Endodermal cell (in vitro differentiated cells): ENCODE results near the gene OGFR. TPM values are rescaled to one million over a fixed set of nuclear protein-coding genes. Genes with fewer than 3 reads are reported as not detected.

Experiments used
- DNase-seq: peaks from one replicate; pipeline ENCODE4 v3.0.0-alpha.2; 2017
- H3K27ac ChIP-seq: 2 replicates; pipeline ENCODE4 v1.5.1; 2013; ENCODE audit warnings: mild to moderate bottlenecking, low read depth, low read length, moderate library complexity
- H3K27me3 ChIP-seq: 2 replicates; pipeline ENCODE4 v1.6.1; 2013; ENCODE audit warnings: mild to moderate bottlenecking, low read length, moderate library complexity; ENCODE audit not compliant: insufficient read depth, control insufficient read depth, poor library complexity, severe bottlenecking
- H3K36me3 ChIP-seq: 2 replicates; pipeline ENCODE4 v1.7.0; 2013; ENCODE audit warnings: mild to moderate bottlenecking, low read length, moderate library complexity; ENCODE audit not compliant: control insufficient read depth, insufficient read depth
- H3K4me1 ChIP-seq: one replicate; pipeline ENCODE4 v1.7.0; 2013; ENCODE audit warnings: low read length; ENCODE audit not compliant: control insufficient read depth, insufficient read depth
- H3K4me3 ChIP-seq: 2 replicates; pipeline ENCODE4 v1.5.1; 2013; ENCODE audit warnings: mild to moderate bottlenecking, low read length, moderate library complexity
- H3K9ac ChIP-seq: 2 replicates; pipeline ENCODE4 v1.6.1; 2013; ENCODE audit warnings: mild to moderate bottlenecking, low read length, moderate library complexity; ENCODE audit not compliant: poor library complexity, severe bottlenecking; ENCODE audit errors: extremely low read depth
- H3K9me3 ChIP-seq: 2 replicates; pipeline ENCODE4 v1.6.1; 2013; ENCODE audit warnings: mild to moderate bottlenecking, low read length, moderate library complexity; ENCODE audit not compliant: control insufficient read depth
- H3K27ac Mint-ChIP-seq: 2 replicates; pipeline ENCODE4 v1.8.0; 2020; ENCODE audit warnings: mixed read lengths
- H3K27me3 Mint-ChIP-seq: 2 replicates; pipeline ENCODE4 v1.8.0; 2021; ENCODE audit warnings: mild to moderate bottlenecking, mixed read lengths; ENCODE audit not compliant: insufficient read depth
- H3K36me3 Mint-ChIP-seq: 2 replicates; pipeline ENCODE4 v1.8.0; 2020; ENCODE audit warnings: low read depth, mixed read lengths
- H3K4me1 Mint-ChIP-seq: 2 replicates; pipeline ENCODE4 v1.8.0; 2020; ENCODE audit warnings: mixed read lengths
- H3K4me3 Mint-ChIP-seq: 2 replicates; pipeline ENCODE4 v1.8.0; 2020; ENCODE audit warnings: mild to moderate bottlenecking, moderate library complexity, mixed read lengths
- H3K9me3 Mint-ChIP-seq: 2 replicates; pipeline ENCODE4 v1.8.0; 2020; ENCODE audit warnings: mild to moderate bottlenecking, mixed read lengths
- whole genome bisulfite sequencing, 2 experiments: methylation state at CpG; one replicate each; pipeline versions ENCODE4 v1.1.5 to v1.1.7; 2013; ENCODE audit warnings: missing lambda C conversion rate in 2 of 2, mixed read lengths in 1 of 2; ENCODE audit not compliant: insufficient coverage in 1 of 2, insufficient read length in 1 of 2; 5-methylcytosine and 5-hydroxymethylcytosine counted together
- total RNA-seq, 2 donors: library from RNA; stranded (reverse); fragmentation: NEBNext Ultra II Directional in 1 of 2; extraction: Animal tissue kit (Norgen Biotek cat#: 25700) in 1 of 2; gene quantifications; 2 replicates in 1 of 2; 3 replicates in 1 of 2; pipeline ENCODE4 v1.2.1, GENCODE V29; 2021
- TF ChIP-seq, protein P1 (sequence below): fragments of 200-600 bp; sonication (generic); conservative IDR thresholded peaks from 2 replicates; pipeline ENCODE4 v1.5.0; 2021; ENCODE audit warnings: antibody characterized with exemption, mild to moderate bottlenecking

OGFR gene
- total RNA-seq, 2 donors from 2014 or later: 28.1 to 28.5 TPM

DNA sequence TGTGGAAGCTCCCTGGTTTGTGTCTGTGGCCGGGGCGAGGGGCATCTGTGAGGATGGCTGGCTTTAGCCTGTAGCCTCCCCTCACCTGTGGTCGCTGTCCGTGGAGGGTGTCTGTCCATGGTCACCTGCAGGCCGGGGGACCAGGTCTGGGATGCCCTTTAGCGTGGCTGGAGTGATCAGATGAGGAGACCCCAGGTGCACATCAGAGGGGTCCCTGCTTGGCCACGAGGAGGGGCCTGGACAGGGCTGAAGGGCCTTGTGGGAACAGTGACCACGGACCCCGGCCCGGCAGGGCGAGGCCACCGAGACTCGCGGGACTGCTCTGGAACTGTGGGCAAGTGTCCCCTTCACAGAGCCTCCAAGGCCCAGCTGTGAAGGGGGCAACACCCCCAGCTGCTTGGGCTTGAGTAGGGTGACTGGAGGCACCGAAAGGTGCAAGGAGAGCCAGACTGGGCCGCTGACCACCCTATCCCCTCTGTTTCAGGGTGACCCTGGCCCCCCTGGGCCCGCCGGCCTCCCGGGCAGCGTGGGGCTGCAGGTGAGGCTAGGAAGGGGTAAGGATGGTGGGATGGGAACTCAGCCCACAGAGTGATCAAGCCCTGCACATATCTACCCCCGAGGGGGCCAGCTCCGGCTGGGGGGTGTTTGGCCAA, 20.8 kb downstream of the OGFR start:
- peaks cover 14% of the 10 kb centered on the region for H3K4me1 ChIP-seq
- Mint-ChIP-seq H3K9me3 (no peaks in the 10 kb centered on the region), H3K27ac (no peak overlapping the region), H3K27me3 (no peaks in the 10 kb centered on the region), H3K36me3 (peaks cover 1% of the 10 kb centered on the region), H3K4me1 (peaks cover 9% of the 10 kb centered on the region), H3K4me3 (no peak overlapping the region)
- no peaks in the 10 kb centered on the region for H3K27me3 ChIP-seq
- H3K4me3 ChIP-seq: no peak overlapping the region
- H3K27ac ChIP-seq: no peak overlapping the region
- no peak for DNase-seq
- no peak overlapping the region for H3K9ac ChIP-seq
- H3K9me3 ChIP-seq: no peaks in the 10 kb centered on the region
- 91 to 92% methylated on average over 11 to 22 of the region's 22 CpGs for WGBS, 2 experiments
- TF ChIP-seq, protein P1, sequence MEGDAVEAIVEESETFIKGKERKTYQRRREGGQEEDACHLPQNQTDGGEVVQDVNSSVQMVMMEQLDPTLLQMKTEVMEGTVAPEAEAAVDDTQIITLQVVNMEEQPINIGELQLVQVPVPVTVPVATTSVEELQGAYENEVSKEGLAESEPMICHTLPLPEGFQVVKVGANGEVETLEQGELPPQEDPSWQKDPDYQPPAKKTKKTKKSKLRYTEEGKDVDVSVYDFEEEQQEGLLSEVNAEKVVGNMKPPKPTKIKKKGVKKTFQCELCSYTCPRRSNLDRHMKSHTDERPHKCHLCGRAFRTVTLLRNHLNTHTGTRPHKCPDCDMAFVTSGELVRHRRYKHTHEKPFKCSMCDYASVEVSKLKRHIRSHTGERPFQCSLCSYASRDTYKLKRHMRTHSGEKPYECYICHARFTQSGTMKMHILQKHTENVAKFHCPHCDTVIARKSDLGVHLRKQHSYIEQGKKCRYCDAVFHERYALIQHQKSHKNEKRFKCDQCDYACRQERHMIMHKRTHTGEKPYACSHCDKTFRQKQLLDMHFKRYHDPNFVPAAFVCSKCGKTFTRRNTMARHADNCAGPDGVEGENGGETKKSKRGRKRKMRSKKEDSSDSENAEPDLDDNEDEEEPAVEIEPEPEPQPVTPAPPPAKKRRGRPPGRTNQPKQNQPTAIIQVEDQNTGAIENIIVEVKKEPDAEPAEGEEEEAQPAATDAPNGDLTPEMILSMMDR: no peak
- peaks cover 29% of the 10 kb centered on the region for H3K36me3 ChIP-seq

DNA sequence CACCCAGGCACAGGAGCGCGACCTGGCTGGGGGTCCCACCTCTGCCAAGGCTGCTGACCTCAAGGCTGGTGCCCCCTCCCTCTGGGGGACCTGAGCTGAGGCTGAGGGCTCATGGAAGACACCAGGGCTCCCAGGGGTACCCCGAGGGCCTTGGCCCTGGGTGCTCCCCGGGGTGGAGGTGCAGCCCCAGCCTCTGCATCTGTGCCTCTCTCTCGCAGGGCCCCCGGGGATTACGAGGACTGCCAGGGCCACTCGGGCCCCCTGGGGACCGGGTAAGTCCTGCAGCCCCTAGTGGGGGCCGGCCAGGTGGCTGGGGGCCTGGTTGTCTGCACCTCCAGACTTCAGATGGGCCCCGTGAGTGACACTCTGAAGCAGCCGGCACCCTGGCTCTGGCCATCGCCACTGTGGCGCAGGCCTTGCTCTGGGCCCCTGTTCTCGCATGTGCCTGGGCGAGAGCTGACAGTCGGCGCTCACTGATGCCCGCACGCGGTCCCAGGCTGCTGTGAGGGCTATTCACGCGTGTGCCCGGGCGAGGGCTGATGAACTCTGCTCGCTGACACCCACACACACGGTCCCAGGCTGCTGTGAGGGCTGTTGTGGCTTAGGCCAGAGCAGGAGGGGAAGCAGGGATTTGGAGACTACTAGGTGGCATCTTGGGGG, 21.5 kb downstream of the OGFR start:
- no peak for DNase-seq
- 95 to 96% methylated on average over 21 to 27 of the region's 27 CpGs for WGBS, 2 experiments
- TF ChIP-seq, protein P1: no peak
- H3K9me3 ChIP-seq: no peaks in the 10 kb centered on the region
- peaks cover 14% of the 10 kb centered on the region for H3K4me1 ChIP-seq
- H3K27me3 ChIP-seq: no peaks in the 10 kb centered on the region
- H3K27ac Mint-ChIP-seq: no peak overlapping the region
- peaks cover 33% of the 10 kb centered on the region for H3K36me3 ChIP-seq
- H3K4me1 Mint-ChIP-seq: peaks cover 9% of the 10 kb centered on the region
- no peak overlapping the region for H3K4me3 Mint-ChIP-seq
- no peak overlapping the region for H3K4me3 ChIP-seq
- no peaks in the 10 kb centered on the region for H3K9me3 Mint-ChIP-seq
- H3K36me3 Mint-ChIP-seq: peaks cover 1% of the 10 kb centered on the region
- H3K9ac ChIP-seq: no peak overlapping the region
- no peak overlapping the region for H3K27ac ChIP-seq
- no peaks in the 10 kb centered on the region for H3K27me3 Mint-ChIP-seq

DNA sequence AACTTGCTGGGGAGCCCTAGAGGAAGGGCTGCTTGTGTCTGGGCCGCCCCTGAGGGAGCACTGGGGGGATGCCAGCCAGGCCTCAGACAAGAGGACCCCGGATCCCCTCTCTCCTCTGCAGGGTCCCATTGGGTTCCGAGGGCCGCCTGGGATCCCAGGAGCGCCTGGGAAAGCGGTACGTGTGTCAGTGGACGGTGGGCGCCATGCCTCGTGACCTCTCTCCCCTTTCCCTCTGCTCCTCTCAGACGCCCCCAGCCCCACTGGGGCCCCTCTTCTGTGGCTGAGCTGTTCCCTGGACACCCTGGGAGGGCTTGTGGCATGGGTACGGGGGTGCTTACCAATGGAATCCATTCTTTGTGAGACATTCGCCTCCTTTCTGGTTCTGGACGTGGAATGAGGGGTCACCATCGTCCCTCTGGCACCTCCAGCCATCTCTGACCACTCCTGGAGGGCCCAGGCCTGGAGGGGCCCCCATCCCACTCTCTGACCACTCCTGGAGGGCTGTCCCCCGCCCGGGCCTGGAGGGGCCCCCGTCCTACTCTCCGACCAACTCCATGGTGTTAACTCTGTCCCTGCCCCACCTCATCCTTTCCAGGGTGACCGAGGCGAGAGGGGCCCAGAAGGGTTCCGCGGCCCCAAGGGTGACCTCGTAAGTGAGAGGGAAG, 22.1 kb downstream of the OGFR start:
- Histone ChIP-seq H3K27ac (no peak overlapping the region), H3K27me3 (no peaks in the 10 kb centered on the region), H3K36me3 (peaks cover 37% of the 10 kb centered on the region), H3K4me1 (peaks cover 14% of the 10 kb centered on the region), H3K9me3 (no peaks in the 10 kb centered on the region), H3K9ac (no peak overlapping the region), H3K4me3 (no peak overlapping the region)
- peaks cover 5% of the 10 kb centered on the region for H3K36me3 Mint-ChIP-seq
- WGBS, 2 experiments: 92 to 93% methylated on average over 14 to 24 of the region's 24 CpGs
- H3K27me3 Mint-ChIP-seq: no peaks in the 10 kb centered on the region
- no peak overlapping the region for H3K27ac Mint-ChIP-seq
- DNase-seq: no peak
- H3K9me3 Mint-ChIP-seq: no peaks in the 10 kb centered on the region
- TF ChIP-seq, protein P1: no peak
- H3K4me1 Mint-ChIP-seq: peaks cover 12% of the 10 kb centered on the region
- H3K4me3 Mint-ChIP-seq: no peak overlapping the region
